ENCODE results near the gene GAN.
A peak's percentile ranks its signal among the peaks of the same experiment; 100 is the strongest.

The GAN gene

GRCh38 chr16:81357711-81358260 lies 43.0 kb downstream of the GAN start:
- DNase-seq (ENCODE audit: low spot score), result no peak

GRCh38 chr16:81358860-81359259 lies 44.1 kb downstream of the GAN start:
- no peak for DNase-seq (ENCODE audit: low spot score)

- DNase-seq (ENCODE audit: low spot score), result no peak
These were observed 45.4 kb downstream of the GAN start for GRCh38 chr16:81360135-81360534.

GRCh38 chr16:81365731-81366130 lies 51.0 kb downstream of the GAN start:
- no peak for DNase-seq (ENCODE audit: low spot score)

GRCh38 chr16:81366316-81366932 lies 51.7 kb downstream of the GAN start:
- DNase-seq (ENCODE audit: low spot score), result peak; percentile 70

GRCh38 chr16:81367821-81368220 lies 53.1 kb downstream of the GAN start:
- DNase-seq (ENCODE audit: low spot score), result no peak

- no peak for DNase-seq (ENCODE audit: low spot score)
These were observed 55.2 kb downstream of the GAN start for GRCh38 chr16:81369888-81370504.

- DNase-seq (ENCODE audit: low spot score), result peak; percentile 39
These were observed 56.3 kb downstream of the GAN start for GRCh38 chr16:81371106-81371505.

GRCh38 chr16:81374550-81374949 lies 59.8 kb downstream of the GAN start:
- no peak for DNase-seq (ENCODE audit: low spot score)

GRCh38 chr16:81376880-81377279 lies 62.1 kb downstream of the GAN start:
- no peak for DNase-seq (ENCODE audit: low spot score)

- DNase-seq (ENCODE audit: low spot score), result no peak
These were observed 63.3 kb downstream of the GAN start for GRCh38 chr16:81378049-81378448.

- DNase-seq (ENCODE audit: low spot score), result no peak
These were observed 66.2 kb downstream of the GAN start for GRCh38 chr16:81380932-81381331.

- no peak for DNase-seq (ENCODE audit: low spot score)
These were observed 69.2 kb downstream of the GAN start for GRCh38 chr16:81384006-81384405.

GRCh38 chr16:81385031-81385756 lies 70.4 kb downstream of the GAN start:
- no peak for DNase-seq (ENCODE audit: low spot score)

GRCh38 chr16:81388357-81388756 lies 73.6 kb downstream of the GAN start:
- DNase-seq (ENCODE audit: low spot score), result no peak

- DNase-seq (ENCODE audit: low spot score), result no peak
These were observed 76.1 kb downstream of the GAN start for GRCh38 chr16:81390840-81391239.

GRCh38 chr16:81392011-81392410 lies 77.2 kb downstream of the GAN start:
- no peak for DNase-seq (ENCODE audit: low spot score)

- DNase-seq (ENCODE audit: low spot score), result no peak
These were observed 79.7 kb downstream of the GAN start for GRCh38 chr16:81394416-81394815.

- no peak for DNase-seq (ENCODE audit: low spot score)
These were observed 80.3 kb downstream of the GAN start for GRCh38 chr16:81394966-81395655.

- DNase-seq (ENCODE audit: low spot score), result no peak
These were observed 82.5 kb downstream of the GAN start for GRCh38 chr16:81397058-81397878.

GRCh38 chr16:81397879-81398520 lies 83.2 kb downstream of the GAN start:
- no peak for DNase-seq (ENCODE audit: low spot score)

Data from GM03348 (cell line).